SK-N-SH (cell line): ENCODE data around the gene IRAG1. TPM values are rescaled to one million over a fixed set of nuclear protein-coding genes. Genes with fewer than 3 reads are reported as not detected.
"Not testable (repeated sequence)": the region's sequence is repeated elsewhere in the genome, so short reads cannot be mapped to it uniquely, and the experiment has no call there.

Experiments
- CTCF ChIA-PET: fragments of 300-600, 350-600 bp; formaldehyde crosslinking; extraction: SDS; loops from one replicate; lab custom pipeline; 2021; lab: Yijun Ruan, JAX
- POLR2A ChIA-PET: fragments of 350-600 bp; sonication (Branson Sonifier 250); formaldehyde crosslinking; extraction: SDS; loops from one replicate; lab custom pipeline; 2020; ENCODE audit warnings: antibody characterized with exemption, inconsistent platforms; lab: Yijun Ruan, JAX
- DNase-seq: peaks from one replicate; pipeline ENCODE4 v3.0.0; 2012
- H2AFZ ChIP-seq: fragments of 200-600 bp; sonication (generic); 2 replicates; pipeline ENCODE4 v1.8.1; 2016; ENCODE audit warnings: antibody characterized with exemption, mild to moderate bottlenecking, low read depth
- H3F3A ChIP-seq: fragments of 200-600 bp; sonication (generic); replicated peaks from 2 replicates; pipeline ENCODE3; 2016; ENCODE audit warnings: antibody characterized with exemption, mild to moderate bottlenecking; ENCODE audit not compliant: insufficient read depth
- H3K27ac ChIP-seq, 2 experiments: fragments of 200-500 bp in 1 of 2; fragments of 200-600 bp in 1 of 2; sonication (Bioruptor generic) in 1 of 2; sonication (generic), shearing (Covaris generic) in 1 of 2; 2 replicates each; pipeline versions ENCODE4 v1.5.1 to v1.6.1; 2014 to 2016; ENCODE audit warnings: low read depth in 2 of 2, inconsistent platforms in 1 of 2, low read length in 1 of 2, mild to moderate bottlenecking in 1 of 2, mixed read lengths in 1 of 2
- H3K27me3 ChIP-seq: fragments of 200-600 bp; sonication (generic), shearing (Covaris generic); 2 replicates; pipeline ENCODE4 v1.6.1; 2016; ENCODE audit warnings: mixed run types; ENCODE audit not compliant: insufficient read depth
- H3K36me3 ChIP-seq, 2 experiments: fragments of 200-500 bp in 1 of 2; fragments of 200-600 bp in 1 of 2; sonication (Bioruptor generic) in 1 of 2; sonication (generic) in 1 of 2; replicated peaks in 1 of 2; 2 replicates each; pipeline versions ENCODE3 to v1.5.1; 2014 to 2016; ENCODE audit warnings: low read length in 1 of 2, mild to moderate bottlenecking in 1 of 2; ENCODE audit not compliant: insufficient read depth in 2 of 2, control insufficient read depth in 1 of 2
- H3K4me1 ChIP-seq, 2 experiments: fragments of 200-500 bp in 1 of 2; fragments of 200-600 bp in 1 of 2; sonication (Bioruptor generic) in 1 of 2; sonication (generic), shearing (Covaris generic) in 1 of 2; 2 replicates each; pipeline versions ENCODE4 v1.5.1 to v1.6.1; 2014 to 2016; ENCODE audit warnings: low read depth in 1 of 2, low read length in 1 of 2, mixed run types in 1 of 2; ENCODE audit not compliant: insufficient read depth in 2 of 2, control insufficient read depth in 1 of 2
- H3K4me2 ChIP-seq: fragments of 200-600 bp; sonication (generic), shearing (Covaris generic); 2 replicates; pipeline ENCODE4 v1.6.1; 2017; ENCODE audit warnings: mixed run types
- H3K4me3 ChIP-seq, 2 experiments: fragments of 200-500 bp in 1 of 2; fragments of 200-600 bp in 1 of 2; sonication (Bioruptor generic) in 1 of 2; sonication (generic), shearing (Covaris generic) in 1 of 2; 2 replicates each; pipeline versions ENCODE4 v1.5.1 to v1.8.1; 2014 to 2016; ENCODE audit warnings: low read depth in 2 of 2, inconsistent platforms in 1 of 2, low read length in 1 of 2, mild to moderate bottlenecking in 1 of 2, mixed read lengths in 1 of 2, moderate library complexity in 1 of 2
- H3K79me2 ChIP-seq: fragments of 200-600 bp; sonication (generic); 2 replicates; pipeline ENCODE4 v1.8.1; 2017; ENCODE audit warnings: mild to moderate bottlenecking; ENCODE audit not compliant: insufficient read depth
- H3K9ac ChIP-seq: fragments of 200-600 bp; sonication (generic); 2 replicates; pipeline ENCODE4 v1.6.1; 2017; ENCODE audit warnings: mixed run types
- H3K9me2 ChIP-seq: fragments of 200-600 bp; sonication (generic); 2 replicates; pipeline ENCODE4 v1.6.1; 2017; ENCODE audit warnings: mixed run types
- H3K9me3 ChIP-seq: fragments of 200-600 bp; sonication (generic); 2 replicates; pipeline ENCODE4 v1.6.1; 2017; ENCODE audit warnings: mixed run types, mild to moderate bottlenecking, moderate library complexity
- H4K20me1 ChIP-seq: fragments of 200-600 bp; sonication (generic); 2 replicates; pipeline ENCODE4 v1.6.1; 2017; ENCODE audit warnings: mild to moderate bottlenecking, mixed run types; ENCODE audit not compliant: insufficient read depth
- CHD2 ChIP-seq: fragments of 150-350 bp; IDR thresholded peaks from 2 replicates; pipeline ENCODE4 v1.6.1; 2018; ENCODE audit warnings: low read length; ENCODE audit not compliant: partially characterized antibody
- ELF1 ChIP-seq: IDR thresholded peaks from 2 replicates; pipeline ENCODE4 v1.4.0; 2012
- EZH2phosphoT487 ChIP-seq: fragments of 200-600 bp; sonication (generic); IDR thresholded peaks from 2 replicates; pipeline ENCODE4 v1.6.1; 2017; ENCODE audit warnings: low read depth, mixed run types, mild to moderate bottlenecking, antibody characterized with exemption, moderate library complexity, borderline replicate concordance
- GATA2 ChIP-seq: sonication (generic); formaldehyde crosslinking; IDR thresholded peaks from 2 replicates; pipeline ENCODE4 v1.5.0; 2020; ENCODE audit warnings: mild to moderate bottlenecking, missing genetic modification reagents
- IRF3 ChIP-seq: fragments of 150-350 bp; IDR thresholded peaks from 2 replicates; pipeline ENCODE4 v1.6.1; 2016; ENCODE audit warnings: mild to moderate bottlenecking, low read depth, low read length
- RCOR1 ChIP-seq: fragments of 150-350 bp; IDR thresholded peaks from 2 replicates; pipeline ENCODE4 v1.6.1; 2017; ENCODE audit warnings: antibody characterized with exemption, low read length
- TAF1 ChIP-seq: IDR thresholded peaks from 2 replicates; pipeline ENCODE4 v1.6.1; 2012; ENCODE audit warnings: low read depth, mild to moderate bottlenecking, low read length, moderate library complexity, borderline replicate concordance
- TEAD4 ChIP-seq: IDR thresholded peaks from 2 replicates; pipeline ENCODE4 v1.4.0; 2012; ENCODE audit warnings: mild to moderate bottlenecking, borderline replicate concordance; ENCODE audit not compliant: insufficient read depth
- USF2 ChIP-seq: fragments of 150-350 bp; IDR thresholded peaks from 2 replicates; pipeline ENCODE4 v1.6.1; 2017; ENCODE audit warnings: antibody characterized with exemption, low read length, low read depth, borderline replicate concordance
- WGBS: methylation state at CpG from one replicate; pipeline ENCODE4 v1.1.6; 2017; ENCODE audit warnings: low lambda C conversion rate; 5-methylcytosine and 5-hydroxymethylcytosine counted together
- polyA plus RNA-seq, 3 experiments: library from polyadenylated mRNA; depleted of rRNA; stranded (reverse); fragments of >200 nt; gene quantifications; 2 replicates each; pipeline ENCODE4 v1.2.3, GENCODE V29; 2012

IRAG1 gene
- polyA plus RNA-seq, 1 of the 3 experiments (the other 2 are of a cell fraction), result 0.05 TPM

- Histone ChIP-seq H3K27ac (no peak overlapping the region), H3K9ac (no peak overlapping the region), H3F3A (no peaks in the 10 kb centered on the region), H3K4me1 (no peaks in the 10 kb centered on the region; a peak in 1 of 4 replicates), H3K79me2 (no peaks in the 10 kb centered on the region), H4K20me1 (no peaks in the 10 kb centered on the region), H3K4me3 (no peak overlapping the region), H3K9me2 (no peaks in the 10 kb centered on the region), H2AFZ (no peak overlapping the region), H3K9me3 (no peaks in the 10 kb centered on the region), H3K4me2 (no peak overlapping the region), H3K27me3 (peaks cover 9% of the 10 kb centered on the region; the same call in 1 of the 2 replicates), H3K36me3 (no peaks in the 10 kb centered on the region)
- 91% methylated on average over 3 of the region's 3 CpGs for WGBS
- TF ChIP-seq TAF1 (no peak), CHD2 (no peak), GATA2 (CRISPR knock-in tag) (no peak), TEAD4 (no peak), EZH2phosphoT487 (no peak), IRF3 (no peak), ELF1 (no peak), USF2 (no peak), RCOR1 (no peak)
- CTCF ChIA-PET, result interaction anchor here (1.1 kb wide), 1 partner anchor 11 kb away, joined by 3 read pairs; no protein-coding TSS in a partner anchor
- POLR2A ChIA-PET, result no interaction called here
- DNase-seq, result no peak
Observed at GRCh38 chr11:10680956-10681487, 12.5 kb downstream of the IRAG1 start.

GRCh38 chr11:10680279-10680678 is 13.3 kb downstream of the IRAG1 start:
- POLR2A ChIA-PET, H3K36me3 ChIP-seq, DNase-seq, H4K20me1 ChIP-seq, H3K4me2 ChIP-seq, H3K27me3 ChIP-seq, H3K4me1 ChIP-seq, H3K9ac ChIP-seq, H3K27ac ChIP-seq, H3F3A ChIP-seq, H3K79me2 ChIP-seq, H3K9me3 ChIP-seq, H3K9me2 ChIP-seq, H3K4me3 ChIP-seq, CTCF ChIA-PET, H2AFZ ChIP-seq: not testable (repeated sequence)
- WGBS, result 46% methylated on average over 1 of the region's 1 CpG
